ENCODE results near the gene RALGPS2. TPM values are rescaled to one million over a fixed set of nuclear protein-coding genes. Genes with fewer than 3 reads are reported as not detected.

RALGPS2 gene
- polyA plus RNA-seq, 1 experiment, result 27.7 TPM

DNA sequence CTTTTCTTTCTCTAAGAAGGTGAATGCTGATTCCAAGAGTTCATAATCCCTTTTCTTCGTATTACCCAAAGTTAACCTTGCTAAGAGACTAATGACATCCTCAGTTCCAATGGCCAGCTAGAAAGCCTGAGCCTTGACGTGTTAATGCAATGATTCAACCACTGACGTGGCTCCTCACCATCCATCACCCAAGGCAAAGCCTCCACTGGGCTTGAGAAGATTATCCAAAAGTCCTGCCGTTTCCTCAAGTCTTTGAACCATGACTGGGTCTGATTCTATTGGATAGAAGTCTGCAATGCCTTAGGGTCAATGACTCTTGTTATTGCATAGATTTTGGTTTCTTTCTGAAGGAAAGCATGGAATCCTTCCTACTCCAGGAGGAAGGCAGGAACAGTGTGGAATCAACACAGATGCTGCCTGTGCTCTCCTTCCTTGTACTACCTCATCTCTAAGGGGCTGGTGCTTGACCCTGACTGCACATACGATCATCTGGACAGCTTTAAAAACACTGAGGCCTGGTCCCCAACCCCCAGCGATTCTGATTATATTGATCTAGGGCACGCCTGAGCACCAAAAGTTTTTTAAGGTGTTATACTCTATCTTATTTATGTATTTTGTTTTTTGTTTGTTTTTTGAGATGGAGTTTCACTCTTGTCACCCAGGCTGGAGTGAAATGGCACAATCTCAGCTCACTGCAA, 215.2 kb downstream of the RALGPS2 start:
- ChIA-PET POLR2A (no interaction called here), CTCF (interaction anchor here (1.8 kb wide), 1 partner anchor 10 kb away, joined by 4 read pairs; no protein-coding TSS in a partner anchor)
- Histone ChIP-seq H3K36me3 (ENCODE audit: control insufficient read depth, insufficient read depth, low read length) (no peaks in the 10 kb centered on the region), H3K4me3 (ENCODE audit: low read depth, low read length) (no peak overlapping the region), H3K27me3 (ENCODE audit: control insufficient read depth, insufficient read depth, low read length) (no peaks in the 10 kb centered on the region)
- no peak for DNase-seq (ENCODE audit: low read depth)
- TF ChIP-seq, protein P1, sequence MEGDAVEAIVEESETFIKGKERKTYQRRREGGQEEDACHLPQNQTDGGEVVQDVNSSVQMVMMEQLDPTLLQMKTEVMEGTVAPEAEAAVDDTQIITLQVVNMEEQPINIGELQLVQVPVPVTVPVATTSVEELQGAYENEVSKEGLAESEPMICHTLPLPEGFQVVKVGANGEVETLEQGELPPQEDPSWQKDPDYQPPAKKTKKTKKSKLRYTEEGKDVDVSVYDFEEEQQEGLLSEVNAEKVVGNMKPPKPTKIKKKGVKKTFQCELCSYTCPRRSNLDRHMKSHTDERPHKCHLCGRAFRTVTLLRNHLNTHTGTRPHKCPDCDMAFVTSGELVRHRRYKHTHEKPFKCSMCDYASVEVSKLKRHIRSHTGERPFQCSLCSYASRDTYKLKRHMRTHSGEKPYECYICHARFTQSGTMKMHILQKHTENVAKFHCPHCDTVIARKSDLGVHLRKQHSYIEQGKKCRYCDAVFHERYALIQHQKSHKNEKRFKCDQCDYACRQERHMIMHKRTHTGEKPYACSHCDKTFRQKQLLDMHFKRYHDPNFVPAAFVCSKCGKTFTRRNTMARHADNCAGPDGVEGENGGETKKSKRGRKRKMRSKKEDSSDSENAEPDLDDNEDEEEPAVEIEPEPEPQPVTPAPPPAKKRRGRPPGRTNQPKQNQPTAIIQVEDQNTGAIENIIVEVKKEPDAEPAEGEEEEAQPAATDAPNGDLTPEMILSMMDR (IDR thresholded peaks at IDR 0.05; ENCODE audit: insufficient read depth, low read depth, low read length), result no peak

- H3K27me3 ChIP-seq (ENCODE audit: control insufficient read depth, insufficient read depth, low read length), result no peaks in the 10 kb centered on the region
- TF ChIP-seq, protein P1 (IDR thresholded peaks at IDR 0.05; ENCODE audit: insufficient read depth, low read depth, low read length), result no peak
- ChIA-PET POLR2A (no interaction called here), CTCF (no interaction called here)
- no peaks in the 10 kb centered on the region for H3K36me3 ChIP-seq (ENCODE audit: control insufficient read depth, insufficient read depth, low read length)
- no peak overlapping the region for H3K4me3 ChIP-seq (ENCODE audit: low read depth, low read length)
- DNase-seq (ENCODE audit: low read depth), result no peak
Measured at GRCh38 chr1:178941261-178941689, 216.2 kb downstream of the RALGPS2 start.

GRCh38 chr1:178941849-178942248, 216.8 kb downstream of the RALGPS2 start:
- ChIA-PET CTCF (no interaction called here), POLR2A (no interaction called here)
- no peak for DNase-seq (ENCODE audit: low read depth)
- no peaks in the 10 kb centered on the region for H3K36me3 ChIP-seq (ENCODE audit: control insufficient read depth, insufficient read depth, low read length)
- H3K4me3 ChIP-seq (ENCODE audit: low read depth, low read length), result no peak overlapping the region
- H3K27me3 ChIP-seq (ENCODE audit: control insufficient read depth, insufficient read depth, low read length), result no peaks in the 10 kb centered on the region
- TF ChIP-seq, protein P1 (IDR thresholded peaks at IDR 0.05; ENCODE audit: insufficient read depth, low read depth, low read length), result no peak

- H3K36me3 ChIP-seq (ENCODE audit: control insufficient read depth, insufficient read depth, low read length), result no peaks in the 10 kb centered on the region
- ChIA-PET CTCF (interaction anchor here (0.6 to 1.8 kb wide), 5 partner anchors 9 to 217 kb away, joined by 3 to 4 read pairs (median 3); partner anchors contain the start of gene RALGPS2), POLR2A (no interaction called here)
- H3K4me3 ChIP-seq (ENCODE audit: low read depth, low read length), result no peak overlapping the region
- no peaks in the 10 kb centered on the region for H3K27me3 ChIP-seq (ENCODE audit: control insufficient read depth, insufficient read depth, low read length)
- TF ChIP-seq, protein P1 (IDR thresholded peaks at IDR 0.05; ENCODE audit: insufficient read depth, low read depth, low read length), result no peak
- no peak for DNase-seq (ENCODE audit: low read depth)
Measured at GRCh38 chr1:178942285-178943198, 217.5 kb downstream of the RALGPS2 start.

- TF ChIP-seq, protein P1 (IDR thresholded peaks at IDR 0.05; ENCODE audit: insufficient read depth, low read depth, low read length), result no peak
- H3K27me3 ChIP-seq (ENCODE audit: control insufficient read depth, insufficient read depth, low read length), result no peaks in the 10 kb centered on the region
- H3K4me3 ChIP-seq (ENCODE audit: low read depth, low read length), result no peak overlapping the region
- POLR2A ChIA-PET, result no interaction called here
- DNase-seq (ENCODE audit: low read depth), result no peak
- H3K36me3 ChIP-seq (ENCODE audit: control insufficient read depth, insufficient read depth, low read length), result no peaks in the 10 kb centered on the region
- CTCF ChIA-PET, result interaction anchor here (1.8 kb wide), 1 partner anchor 11 kb away, joined by 4 read pairs; no protein-coding TSS in a partner anchor
Measured at GRCh38 chr1:178944729-178945128, 219.7 kb downstream of the RALGPS2 start.
